GM12878 (cell line): ENCODE results near the gene SPATA12. TPM values are rescaled to one million over a fixed set of nuclear protein-coding genes. Genes with fewer than 3 reads are reported as not detected.

Experiments
- ATAC-seq: fragments of 200-7000 bp; cut with Tn5 transposase; 3 replicates; pipeline ENCODE4 v1.9.1; 2020; ENCODE audit warnings: mild to moderate bottlenecking, moderate library complexity
- BruUV-seq: library from RNA; stranded (reverse); fragments of 400-500 nt; replicated peaks from 2 replicates; lab custom pipeline; 2021; lab: Mats Ljungman, UMichigan
- CTCF ChIA-PET: fragments of 300-600 bp; sonication (Branson Sonifier 250); formaldehyde crosslinking; extraction: SDS; loops from one replicate; lab custom pipeline; 2021; ENCODE audit warnings: inconsistent platforms; lab: Yijun Ruan, JAX
- POLR2A ChIA-PET: fragments of 350-600 bp; formaldehyde crosslinking; extraction: SDS; loops from one replicate; lab custom pipeline; 2021; ENCODE audit warnings: inconsistent platforms; lab: Charles Lee
- RAD21 ChIA-PET: fragments of 300-600 bp; sonication (Branson Sonifier 250); formaldehyde crosslinking; loops from one replicate; lab custom pipeline; 2023; ENCODE audit warnings: antibody characterized with exemption; ENCODE audit not compliant: unreplicated experiment; lab: Charles Lee
- SMC1A ChIA-PET: fragments of 300-600 bp; sonication (Branson Sonifier 250); formaldehyde crosslinking; loops from one replicate; lab custom pipeline; 2023; ENCODE audit not compliant: unreplicated experiment, uncharacterized antibody; lab: Charles Lee
- DNase-seq: peaks from one replicate; pipeline ENCODE4 v3.0.0-alpha.2; 2011; ENCODE audit warnings: low read depth, low spot score
- FAIRE-seq: peaks from 3 replicates; lab custom pipeline; 2011; peaks lifted over from hg19 to GRCh38; lab: Jason Lieb, UNC
- H2AFZ ChIP-seq: 2 replicates; pipeline ENCODE4 v1.6.0; 2011; ENCODE audit warnings: low read depth, low read length, control low read depth; ENCODE audit not compliant: control insufficient read depth
- H3K27ac ChIP-seq: 2 replicates; pipeline ENCODE4 v1.5.1; 2011; ENCODE audit warnings: control low read depth; ENCODE audit not compliant: control insufficient read depth, insufficient read depth
- H3K27me3 ChIP-seq, 2 experiments: replicated peaks in 1 of 2; 2 replicates each; pipeline versions ENCODE4 v1.6.0 to v1.6.1; 2011; ENCODE audit warnings: low read length in 1 of 2; ENCODE audit not compliant: control insufficient read depth in 2 of 2, insufficient read depth in 2 of 2
- H3K36me3 ChIP-seq, 2 experiments: 2 replicates each; pipeline ENCODE4 v1.5.1; 2011; ENCODE audit warnings: low read length in 1 of 2; ENCODE audit not compliant: control insufficient read depth in 2 of 2, insufficient read depth in 2 of 2
- H3K4me1 ChIP-seq: 2 replicates; pipeline ENCODE4 v1.6.1; 2011; ENCODE audit warnings: mild to moderate bottlenecking, low read length, moderate library complexity, mixed read lengths; ENCODE audit not compliant: control insufficient read depth, insufficient read depth
- H3K4me2 ChIP-seq: 2 replicates; pipeline ENCODE4 v1.6.0; 2011; ENCODE audit warnings: control low read depth; ENCODE audit not compliant: control insufficient read depth, insufficient read depth
- H3K4me3 ChIP-seq: fragments of 200-600 bp; sonication (generic); 2 replicates; pipeline ENCODE4 v1.5.1; 2016
- H3K79me2 ChIP-seq: 2 replicates; pipeline ENCODE4 v1.6.0; 2011; ENCODE audit warnings: low read length; ENCODE audit not compliant: control insufficient read depth, insufficient read depth
- H3K9ac ChIP-seq: 2 replicates; pipeline ENCODE4 v1.8.0; 2011; ENCODE audit warnings: low read length, control low read depth, mixed read lengths; ENCODE audit not compliant: control insufficient read depth, insufficient read depth
- H3K9me3 ChIP-seq: replicated peaks from 3 replicates; pipeline ENCODE4 v1.5.1; 2011; ENCODE audit warnings: mild to moderate bottlenecking, low read length; ENCODE audit not compliant: control insufficient read depth, insufficient read depth
- H4K20me1 ChIP-seq: 2 replicates; pipeline ENCODE4 v1.6.0; 2011; ENCODE audit not compliant: control insufficient read depth, insufficient read depth
- KAT2A ChIP-seq: conservative IDR thresholded peaks from 2 replicates; pipeline ENCODE4 v1.6.1; 2011; ENCODE audit warnings: low read depth, low read length; ENCODE audit not compliant: control insufficient read depth
- KLF5 ChIP-seq: fragments of 450-650 bp; IDR thresholded peaks from 2 replicates; pipeline ENCODE4 v1.6.1; 2014; ENCODE audit warnings: mild to moderate bottlenecking; ENCODE audit not compliant: partially characterized antibody
- MYB ChIP-seq: fragments of 150-350 bp; IDR thresholded peaks from 2 replicates; pipeline ENCODE4 v1.6.1; 2014; ENCODE audit warnings: mild to moderate bottlenecking, low read depth, low read length, borderline replicate concordance
- NFXL1 ChIP-seq: fragments of 450-650 bp; IDR thresholded peaks from 2 replicates; pipeline ENCODE4 v1.6.1; 2017; ENCODE audit warnings: antibody characterized with exemption, mild to moderate bottlenecking, borderline replicate concordance
- NFYB ChIP-seq: IDR thresholded peaks from 2 replicates; pipeline ENCODE4 v1.6.1; 2011; ENCODE audit warnings: low read depth, mild to moderate bottlenecking, low read length, improper control_type of control experiment, moderate library complexity; ENCODE audit not compliant: insufficient read depth
- PML ChIP-seq: IDR thresholded peaks from 2 replicates; pipeline ENCODE4 v1.6.1; 2012; ENCODE audit warnings: low read length, inconsistent platforms
- RBBP5 ChIP-seq: fragments of 200-600 bp; sonication (generic); conservative IDR thresholded peaks from 2 replicates; pipeline ENCODE4 v1.6.1; 2016
- RELA ChIP-seq: fragments of 450-650 bp; IDR thresholded peaks from 2 replicates; pipeline ENCODE4 v1.8.0; 2014; ENCODE audit warnings: borderline replicate concordance; ENCODE audit not compliant: partially characterized antibody
- STAT3 ChIP-seq: IDR thresholded peaks from 2 replicates; pipeline ENCODE4 v1.6.1; 2011; ENCODE audit warnings: low read depth, low read length, improper control_type of control experiment
- ZNF384 ChIP-seq: IDR thresholded peaks from 2 replicates; pipeline ENCODE4 v1.6.1; 2012; ENCODE audit warnings: low read depth, mild to moderate bottlenecking, low read length, improper control_type of control experiment, borderline replicate concordance
- WGBS: methylation state at CpG from one replicate; pipeline ENCODE4 v1.1.6; 2016; ENCODE audit warnings: low lambda C conversion rate; ENCODE audit not compliant: insufficient replicate concordance, insufficient coverage; ENCODE audit errors: missing lambda C conversion rate; 5-methylcytosine and 5-hydroxymethylcytosine counted together
- in situ Hi-C: fragments of 300-500 bp; cut with MboI; formaldehyde crosslinking; loops from 9 replicates; pipeline ENCODE4 v1.14.3; 2018; ENCODE audit warnings: mixed read lengths
- intact Hi-C: fragments of 100-400 bp; cut with micrococcal nuclease; formaldehyde crosslinking; loops from one replicate; pipeline ENCODE4 v1.14.2; 2022; ENCODE audit not compliant: unreplicated experiment
- polyA plus RNA-seq, 11 experiments: library from polyadenylated mRNA; depleted of rRNA in 4 of 11; unstranded in 6 of 11; stranded (reverse) in 5 of 11; fragments of >200 nt; fragmentation: Nextera tagmentation in 4 of 11; fragmentation: Illumina TruSeq in 1 of 11; extraction: Ambion mirVana in 4 of 11; extraction: Trizol in 1 of 11; gene quantifications; 1 replicate in 1 of 11; 2 replicates in 10 of 11; pipeline versions ENCODE4 v1.2.1 to v1.2.3, GENCODE V29; 2011 to 2016; ENCODE audit warnings: inconsistent platforms in 2 of 11, missing spikeins in 2 of 11, low read depth in 1 of 11
- total RNA-seq, 4 experiments: library from RNA; depleted of rRNA in 3 of 4; stranded (reverse); fragments of >200 nt in 3 of 4; fragmentation: Illumina TruSeq in 1 of 4; extraction: Trizol in 1 of 4; gene quantifications; 2 replicates each; pipeline versions ENCODE4 v1.2.1 to v1.2.3, GENCODE V29; 2013 to 2021
- TF ChIP-seq, protein P1 (sequence below): fragments of 450-650 bp; IDR thresholded peaks from 2 replicates; pipeline ENCODE4 v1.6.1; 2017; ENCODE audit warnings: mild to moderate bottlenecking

SPATA12 gene
- total and polyA plus RNA-seq, 10 of the 15 experiments (the other 5 are each of a cell fraction or from before 2014, with no cell fraction given) = 0.03 to 0.69 (median 0.37) TPM

- in situ Hi-C loops (no loop called here), intact Hi-C loops (no loop called here)
- WGBS = 0% methylated on average over 3 of the region's 3 CpGs
- ChIA-PET RAD21 (no interaction called here), POLR2A (interaction anchor here (0.7 kb wide), 1 partner anchor 1410 kb away, joined by 6 read pairs; no protein-coding TSS in a partner anchor), CTCF (interaction anchor here (1.5 kb wide), 1 partner anchor 10 kb away, joined by 3 read pairs; no protein-coding TSS in a partner anchor), SMC1A (no interaction called here)
- Histone ChIP-seq H3K9ac (no peak overlapping the region), H3K79me2 (no peaks in the 10 kb centered on the region), H2AFZ (no peak overlapping the region), H4K20me1 (no peaks in the 10 kb centered on the region; the same call in 1 of the 2 replicates), H3K36me3 (no peaks in the 10 kb centered on the region), H3K27me3 (peaks cover 3 to 16% of the 10 kb centered on the region in 2 experiments), H3K27ac (no peak overlapping the region), H3K4me2 (no peak overlapping the region), H3K4me3 (no peak overlapping the region), H3K9me3 (no peaks in the 10 kb centered on the region), H3K4me1 (no peaks in the 10 kb centered on the region)
- no TSS peak for BruUV-seq
- TF ChIP-seq NFYB = no peak
- TF ChIP-seq ZNF384 = no peak
- no peak for TF ChIP-seq KAT2A
- TF ChIP-seq RBBP5 = no peak
- TF ChIP-seq NFXL1 = no peak
- no peak for TF ChIP-seq PML
- TF ChIP-seq RELA = no peak
- TF ChIP-seq STAT3 = no peak
- TF ChIP-seq, protein P1, sequence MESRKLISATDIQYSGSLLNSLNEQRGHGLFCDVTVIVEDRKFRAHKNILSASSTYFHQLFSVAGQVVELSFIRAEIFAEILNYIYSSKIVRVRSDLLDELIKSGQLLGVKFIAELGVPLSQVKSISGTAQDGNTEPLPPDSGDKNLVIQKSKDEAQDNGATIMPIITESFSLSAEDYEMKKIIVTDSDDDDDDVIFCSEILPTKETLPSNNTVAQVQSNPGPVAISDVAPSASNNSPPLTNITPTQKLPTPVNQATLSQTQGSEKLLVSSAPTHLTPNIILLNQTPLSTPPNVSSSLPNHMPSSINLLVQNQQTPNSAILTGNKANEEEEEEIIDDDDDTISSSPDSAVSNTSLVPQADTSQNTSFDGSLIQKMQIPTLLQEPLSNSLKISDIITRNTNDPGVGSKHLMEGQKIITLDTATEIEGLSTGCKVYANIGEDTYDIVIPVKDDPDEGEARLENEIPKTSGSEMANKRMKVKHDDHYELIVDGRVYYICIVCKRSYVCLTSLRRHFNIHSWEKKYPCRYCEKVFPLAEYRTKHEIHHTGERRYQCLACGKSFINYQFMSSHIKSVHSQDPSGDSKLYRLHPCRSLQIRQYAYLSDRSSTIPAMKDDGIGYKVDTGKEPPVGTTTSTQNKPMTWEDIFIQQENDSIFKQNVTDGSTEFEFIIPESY = no peak
- TF ChIP-seq MYB = no peak
- TF ChIP-seq KLF5 = no peak
- ATAC-seq (no peak), DNase-seq (no peak), FAIRE-seq (no peak)
Measured at GRCh38 chr3:57081173-57081572, 20.7 kb downstream of the SPATA12 start.
